Calu3 (cell line): ENCODE results near the gene SLC30A7. TPM values are rescaled to one million over a fixed set of nuclear protein-coding genes. Genes with fewer than 3 reads are reported as not detected.

Experiments used
- BruUV-seq: library from RNA; stranded (reverse); fragments of 400-500 nt; replicated peaks from 2 replicates; lab custom pipeline; 2021; lab: Mats Ljungman, UMichigan
- CTCF ChIA-PET: fragments of 300-600 bp; sonication (Branson Sonifier 250); formaldehyde crosslinking; loops from one replicate; lab custom pipeline; 2022; ENCODE audit warnings: antibody characterized with exemption; lab: Charles Lee
- DNase-seq: peaks from one replicate; pipeline ENCODE4 v3.0.0; 2022
- H3K27ac Mint-ChIP-seq: one replicate; pipeline ENCODE4 v1.8.0; 2022; ENCODE audit warnings: mixed read lengths; ENCODE audit not compliant: unreplicated experiment
- H3K27me3 Mint-ChIP-seq: one replicate; pipeline ENCODE4 v1.8.0; 2022; ENCODE audit warnings: mixed read lengths; ENCODE audit not compliant: unreplicated experiment
- H3K36me3 Mint-ChIP-seq: one replicate; pipeline ENCODE4 v1.8.0; 2022; ENCODE audit warnings: mild to moderate bottlenecking, moderate library complexity, mixed read lengths; ENCODE audit not compliant: insufficient read depth, unreplicated experiment
- H3K4me1 Mint-ChIP-seq: one replicate; pipeline ENCODE4 v1.8.0; 2022; ENCODE audit warnings: mild to moderate bottlenecking, low read depth, mixed read lengths; ENCODE audit not compliant: unreplicated experiment
- H3K4me3 Mint-ChIP-seq: one replicate; pipeline ENCODE4 v1.8.0; 2022; ENCODE audit warnings: mild to moderate bottlenecking, low read depth, moderate library complexity, mixed read lengths; ENCODE audit not compliant: unreplicated experiment
- H3K9me3 Mint-ChIP-seq: one replicate; pipeline ENCODE4 v1.8.0; 2022; ENCODE audit warnings: low read depth, mixed read lengths; ENCODE audit not compliant: unreplicated experiment
- intact Hi-C: fragments of 100-400 bp; cut with micrococcal nuclease; formaldehyde crosslinking; loops from one replicate; pipeline ENCODE4 v1.10.0; 2022; ENCODE audit not compliant: unreplicated experiment
- total RNA-seq: library from RNA; stranded (reverse); gene quantifications from 2 replicates; pipeline ENCODE4 v1.2.3, GENCODE V29; 2022
- TF ChIP-seq, protein P1 (sequence below): fragments of 200-600 bp; IDR thresholded peaks from one replicate; pipeline ENCODE4 v1.8.0; 2022; ENCODE audit warnings: antibody characterized with exemption; ENCODE audit not compliant: unreplicated experiment

SLC30A7 gene
- total RNA-seq, 1 experiment from 2014 or later, result 38.2 TPM

- peaks cover 17% of the 10 kb centered on the region for H3K4me1 Mint-ChIP-seq
- no peaks in the 10 kb centered on the region for H3K27me3 Mint-ChIP-seq
- H3K4me3 Mint-ChIP-seq, result peak overlapping the region; percentile 93
- BruUV-seq, result TSS peak; percentile 76
- intact Hi-C loops, result loop anchor here (10.0 kb wide), 2 partner anchors 100 to 260 kb away; no protein-coding TSS in a partner anchor
- H3K9me3 Mint-ChIP-seq, result no peaks in the 10 kb centered on the region
- peak overlapping the region; percentile 93 for H3K27ac Mint-ChIP-seq
- H3K36me3 Mint-ChIP-seq, result peaks cover 19% of the 10 kb centered on the region
- TF ChIP-seq, protein P1, sequence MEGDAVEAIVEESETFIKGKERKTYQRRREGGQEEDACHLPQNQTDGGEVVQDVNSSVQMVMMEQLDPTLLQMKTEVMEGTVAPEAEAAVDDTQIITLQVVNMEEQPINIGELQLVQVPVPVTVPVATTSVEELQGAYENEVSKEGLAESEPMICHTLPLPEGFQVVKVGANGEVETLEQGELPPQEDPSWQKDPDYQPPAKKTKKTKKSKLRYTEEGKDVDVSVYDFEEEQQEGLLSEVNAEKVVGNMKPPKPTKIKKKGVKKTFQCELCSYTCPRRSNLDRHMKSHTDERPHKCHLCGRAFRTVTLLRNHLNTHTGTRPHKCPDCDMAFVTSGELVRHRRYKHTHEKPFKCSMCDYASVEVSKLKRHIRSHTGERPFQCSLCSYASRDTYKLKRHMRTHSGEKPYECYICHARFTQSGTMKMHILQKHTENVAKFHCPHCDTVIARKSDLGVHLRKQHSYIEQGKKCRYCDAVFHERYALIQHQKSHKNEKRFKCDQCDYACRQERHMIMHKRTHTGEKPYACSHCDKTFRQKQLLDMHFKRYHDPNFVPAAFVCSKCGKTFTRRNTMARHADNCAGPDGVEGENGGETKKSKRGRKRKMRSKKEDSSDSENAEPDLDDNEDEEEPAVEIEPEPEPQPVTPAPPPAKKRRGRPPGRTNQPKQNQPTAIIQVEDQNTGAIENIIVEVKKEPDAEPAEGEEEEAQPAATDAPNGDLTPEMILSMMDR, result no peak
- CTCF ChIA-PET, result no interaction called here
- peak; percentile 2 for DNase-seq
These were observed 129.4 kb downstream of the SLC30A7 start for GRCh38 chr1:101025283-101025656.

GRCh38 chr1:101025657-101026429, 130.0 kb downstream of the SLC30A7 start, which contains the start of gene DPH5:
Gene DPH5, minus strand, starts transcription at chr1:101025784. Its CDS starts 341 bp downstream, at chr1:101025443.
- intact Hi-C loops, result loop anchor here (10.0 kb wide), 2 partner anchors 101 to 259 kb away; no protein-coding TSS in a partner anchor
- TF ChIP-seq, protein P1, result no peak
- H3K27me3 Mint-ChIP-seq, result no peaks in the 10 kb centered on the region
- CTCF ChIA-PET, result no interaction called here
- BruUV-seq, result TSS peak; percentile 58
- H3K4me1 Mint-ChIP-seq, result peaks cover 17% of the 10 kb centered on the region
- DNase-seq, result peak; percentile 86
- peak within 1 kb of the TSS; percentile 93 for H3K4me3 Mint-ChIP-seq
- no peaks in the 10 kb centered on the region for H3K9me3 Mint-ChIP-seq
- H3K27ac Mint-ChIP-seq, result peak within 1 kb of the TSS; percentile 93
- H3K36me3 Mint-ChIP-seq, result peaks cover 19% of the 10 kb centered on the region

DNA sequence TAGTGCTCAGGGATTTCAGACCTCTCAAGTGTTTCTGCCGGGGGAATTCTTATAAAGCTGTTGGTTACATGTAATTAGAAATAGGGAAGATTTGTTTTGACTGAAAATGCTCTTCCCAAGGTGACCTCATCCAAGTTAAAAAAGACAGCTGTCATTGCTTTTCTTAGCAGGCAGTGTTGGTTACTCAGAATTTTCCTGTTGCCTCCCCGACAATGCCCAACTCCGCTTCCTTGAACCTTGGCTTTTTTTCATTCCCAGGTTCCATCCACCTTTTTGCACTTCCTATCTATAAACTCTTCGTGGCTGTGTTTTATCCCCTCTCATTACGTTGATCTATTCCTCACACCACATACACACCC, 130.5 kb downstream of the SLC30A7 start:
- TF ChIP-seq, protein P1, result no peak
- Mint-ChIP-seq H3K27ac (peak overlapping the region; percentile 93), H3K4me1 (peaks cover 17% of the 10 kb centered on the region), H3K9me3 (no peaks in the 10 kb centered on the region), H3K36me3 (peaks cover 19% of the 10 kb centered on the region), H3K4me3 (peak overlapping the region; percentile 93), H3K27me3 (no peaks in the 10 kb centered on the region)
- DNase-seq, result no peak
- intact Hi-C loops, result loop anchor here (10.0 kb wide), 2 partner anchors 102 to 258 kb away; no protein-coding TSS in a partner anchor
- BruUV-seq, result no TSS peak
- CTCF ChIA-PET, result no interaction called here

- no peak overlapping the region for H3K27ac Mint-ChIP-seq
- peaks cover 17% of the 10 kb centered on the region for H3K4me1 Mint-ChIP-seq
- TF ChIP-seq, protein P1, result no peak
- no peak for DNase-seq
- no TSS peak for BruUV-seq
- H3K4me3 Mint-ChIP-seq, result peak overlapping the region; percentile 34
- H3K27me3 Mint-ChIP-seq, result no peaks in the 10 kb centered on the region
- CTCF ChIA-PET, result no interaction called here
- no peaks in the 10 kb centered on the region for H3K9me3 Mint-ChIP-seq
- peaks cover 19% of the 10 kb centered on the region for H3K36me3 Mint-ChIP-seq
- intact Hi-C loops, result loop anchor here (10.0 kb wide), 2 partner anchors 102 to 258 kb away; no protein-coding TSS in a partner anchor
These were observed 131.4 kb downstream of the SLC30A7 start for GRCh38 chr1:101027194-101027772.
